Caco-2 (cell line): ENCODE results near the gene METTL15. TPM values are rescaled to one million over a fixed set of nuclear protein-coding genes. Genes with fewer than 3 reads are reported as not detected.
"Not testable (repeated sequence)": the region's sequence is repeated elsewhere in the genome, so short reads cannot be mapped to it uniquely, and the experiment has no call there.

Experiments
- BruUV-seq: library from RNA; stranded (reverse); fragments of 400-500 nt; replicated peaks from 2 replicates; lab custom pipeline; 2021; lab: Mats Ljungman, UMichigan
- CTCF ChIA-PET: fragments of 300-600 bp; sonication (Branson Sonifier 250); formaldehyde crosslinking; loops from one replicate; lab custom pipeline; 2022; ENCODE audit warnings: antibody characterized with exemption; lab: Charles Lee
- POLR2A ChIA-PET: fragments of 300-600 bp; sonication (Branson Sonifier 250); formaldehyde crosslinking; loops from one replicate; lab custom pipeline; 2022; ENCODE audit warnings: antibody characterized with exemption; lab: Charles Lee
- DNase-seq, 2 experiments: peaks; one replicate each; pipeline versions ENCODE4 v3.0.0 to v3.0.0-alpha.2; 2020 to 2022
- H3K27me3 ChIP-seq: replicated peaks from 2 replicates; pipeline ENCODE4 v1.6.0; 2011; ENCODE audit warnings: low read length; ENCODE audit not compliant: control insufficient read depth, insufficient read depth
- H3K36me3 ChIP-seq: 2 replicates; pipeline ENCODE4 v1.5.1; 2011; ENCODE audit warnings: low read length; ENCODE audit not compliant: control insufficient read depth, insufficient read depth
- H3K4me1 ChIP-seq: fragments of 250-450 bp; sonication (Bioruptor Pico); 2 replicates; pipeline ENCODE4 v1.5.1; 2020; ENCODE audit warnings: mild to moderate bottlenecking
- H3K4me3 ChIP-seq: 2 replicates; pipeline ENCODE4 v1.5.1; 2011; ENCODE audit warnings: low read depth, mild to moderate bottlenecking, control low read depth, low read length
- H3K9me3 ChIP-seq: fragments of 250-450 bp; sonication (Bioruptor Pico); 2 replicates; pipeline ENCODE4 v1.5.1; 2020; ENCODE audit warnings: mild to moderate bottlenecking, moderate library complexity
- H3K27ac Mint-ChIP-seq: one replicate; pipeline ENCODE4 v1.8.0; 2022; ENCODE audit warnings: mixed read lengths; ENCODE audit not compliant: unreplicated experiment
- H3K27me3 Mint-ChIP-seq: one replicate; pipeline ENCODE4 v1.8.0; 2022; ENCODE audit warnings: mixed read lengths; ENCODE audit not compliant: insufficient read depth, unreplicated experiment
- H3K36me3 Mint-ChIP-seq: one replicate; pipeline ENCODE4 v1.8.0; 2022; ENCODE audit warnings: mild to moderate bottlenecking, mixed read lengths; ENCODE audit not compliant: insufficient read depth, unreplicated experiment
- H3K4me1 Mint-ChIP-seq: one replicate; pipeline ENCODE4 v1.8.0; 2022; ENCODE audit warnings: low read depth, mixed read lengths; ENCODE audit not compliant: unreplicated experiment
- H3K4me3 Mint-ChIP-seq: one replicate; pipeline ENCODE4 v1.8.0; 2022; ENCODE audit warnings: mild to moderate bottlenecking, moderate library complexity, mixed read lengths; ENCODE audit not compliant: unreplicated experiment
- H3K9me3 Mint-ChIP-seq: one replicate; pipeline ENCODE4 v1.8.0; 2022; ENCODE audit warnings: mixed read lengths; ENCODE audit not compliant: unreplicated experiment
- intact Hi-C: fragments of 100-400 bp; cut with micrococcal nuclease; formaldehyde crosslinking; loops from one replicate; pipeline ENCODE4 v1.10.0; 2022; ENCODE audit not compliant: unreplicated experiment
- total RNA-seq: library from RNA; stranded (reverse); gene quantifications from 2 replicates; pipeline ENCODE4 v1.2.3, GENCODE V29; 2022
- TF ChIP-seq, protein P1 (sequence below), 2 experiments: fragments of 200-600 bp in 1 of 2; IDR thresholded peaks; 1 replicate in 1 of 2; 2 replicates in 1 of 2; pipeline versions ENCODE4 v1.5.1 to v1.8.0; 2011 to 2022; ENCODE audit warnings: antibody characterized with exemption in 1 of 2, control low read depth in 1 of 2, inconsistent platforms in 1 of 2, low read depth in 1 of 2, low read length in 1 of 2, mild to moderate bottlenecking in 1 of 2, moderate library complexity in 1 of 2; ENCODE audit not compliant: insufficient read depth in 1 of 2, severe bottlenecking in 1 of 2, unreplicated experiment in 1 of 2

Gene METTL15
- total RNA-seq, 1 experiment from 2014 or later: 14.4 TPM

DNA sequence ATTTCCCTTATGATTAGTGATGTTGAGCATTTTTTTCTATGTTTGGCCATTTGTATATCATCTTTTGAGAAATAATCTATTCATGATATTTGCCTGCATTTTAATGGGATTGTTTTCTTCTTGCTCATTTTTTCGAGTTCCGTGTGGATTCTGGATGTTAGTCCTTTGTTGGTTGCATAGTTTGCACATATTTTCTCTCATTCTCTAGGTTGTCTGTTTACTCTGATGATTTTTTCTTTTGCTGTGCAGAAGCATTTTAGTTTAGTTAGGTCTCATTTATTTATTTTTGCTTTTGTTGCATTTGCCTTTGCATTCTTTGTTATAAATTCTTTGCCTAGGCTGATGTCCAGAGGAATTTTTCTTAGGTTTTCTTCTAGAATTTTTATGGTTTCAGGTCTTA lies 87.3 kb downstream of the METTL15 start:
- no peaks in the 10 kb centered on the region for H3K36me3 ChIP-seq

DNA sequence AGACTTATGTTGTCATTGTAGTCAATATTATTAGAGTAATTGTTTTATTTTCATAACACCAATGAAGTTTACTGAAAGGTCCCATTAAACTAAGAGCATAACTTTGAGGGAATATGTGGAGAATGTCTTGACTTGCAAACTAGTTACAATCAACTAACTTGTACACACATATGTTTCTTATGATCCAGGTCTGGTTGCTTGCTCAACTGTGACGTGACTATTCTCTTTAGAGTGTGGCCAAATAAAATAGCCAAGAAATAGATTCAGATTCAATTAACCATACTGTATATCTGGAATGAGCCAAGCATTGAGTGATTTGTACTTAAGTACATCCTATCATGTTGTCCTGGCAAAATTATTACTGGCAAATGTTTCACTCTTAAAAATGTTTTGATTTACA lies 101.7 kb downstream of the METTL15 start:
- no peak for DNase-seq
- H3K4me3 Mint-ChIP-seq: no peak overlapping the region
- intact Hi-C loops: no loop called here
- peaks cover 2% of the 10 kb centered on the region for H3K36me3 Mint-ChIP-seq
- Histone ChIP-seq H3K27me3 (no peaks in the 10 kb centered on the region), H3K9me3 (no peaks in the 10 kb centered on the region), H3K4me1 (no peaks in the 10 kb centered on the region), H3K36me3 (no peaks in the 10 kb centered on the region), H3K4me3 (no peak overlapping the region)
- no peaks in the 10 kb centered on the region for H3K9me3 Mint-ChIP-seq
- ChIA-PET CTCF (no interaction called here), POLR2A (no interaction called here)
- H3K27ac Mint-ChIP-seq: no peak overlapping the region
- no peaks in the 10 kb centered on the region for H3K27me3 Mint-ChIP-seq
- TF ChIP-seq, protein P1, sequence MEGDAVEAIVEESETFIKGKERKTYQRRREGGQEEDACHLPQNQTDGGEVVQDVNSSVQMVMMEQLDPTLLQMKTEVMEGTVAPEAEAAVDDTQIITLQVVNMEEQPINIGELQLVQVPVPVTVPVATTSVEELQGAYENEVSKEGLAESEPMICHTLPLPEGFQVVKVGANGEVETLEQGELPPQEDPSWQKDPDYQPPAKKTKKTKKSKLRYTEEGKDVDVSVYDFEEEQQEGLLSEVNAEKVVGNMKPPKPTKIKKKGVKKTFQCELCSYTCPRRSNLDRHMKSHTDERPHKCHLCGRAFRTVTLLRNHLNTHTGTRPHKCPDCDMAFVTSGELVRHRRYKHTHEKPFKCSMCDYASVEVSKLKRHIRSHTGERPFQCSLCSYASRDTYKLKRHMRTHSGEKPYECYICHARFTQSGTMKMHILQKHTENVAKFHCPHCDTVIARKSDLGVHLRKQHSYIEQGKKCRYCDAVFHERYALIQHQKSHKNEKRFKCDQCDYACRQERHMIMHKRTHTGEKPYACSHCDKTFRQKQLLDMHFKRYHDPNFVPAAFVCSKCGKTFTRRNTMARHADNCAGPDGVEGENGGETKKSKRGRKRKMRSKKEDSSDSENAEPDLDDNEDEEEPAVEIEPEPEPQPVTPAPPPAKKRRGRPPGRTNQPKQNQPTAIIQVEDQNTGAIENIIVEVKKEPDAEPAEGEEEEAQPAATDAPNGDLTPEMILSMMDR (IDR thresholded peaks at IDR 0.05; ENCODE audit: insufficient read depth in 1 of 2, low read depth in 1 of 2, low read length in 1 of 2, severe bottlenecking in 1 of 2, unreplicated experiment in 1 of 2): no peak
- no TSS peak for BruUV-seq
- H3K4me1 Mint-ChIP-seq: no peaks in the 10 kb centered on the region

More for the DNA sequence above, 87.3 kb downstream of the METTL15 start:
- H3K4me1 Mint-ChIP-seq: no peaks in the 10 kb centered on the region
- ChIA-PET POLR2A (no interaction called here), CTCF (no interaction called here)
- H3K27me3 Mint-ChIP-seq: no peaks in the 10 kb centered on the region
- no peak overlapping the region for H3K27ac Mint-ChIP-seq
- peaks cover 11% of the 10 kb centered on the region for H3K9me3 ChIP-seq
- intact Hi-C loops: no loop called here
- no peaks in the 10 kb centered on the region for H3K4me1 ChIP-seq
- no peaks in the 10 kb centered on the region for H3K27me3 ChIP-seq
- TF ChIP-seq, protein P1 (IDR thresholded peaks at IDR 0.05; ENCODE audit: insufficient read depth in 1 of 2, low read depth in 1 of 2, low read length in 1 of 2, severe bottlenecking in 1 of 2, unreplicated experiment in 1 of 2): no peak
- no peak overlapping the region for H3K4me3 ChIP-seq
- no peak overlapping the region for H3K4me3 Mint-ChIP-seq
- H3K9me3 Mint-ChIP-seq: peaks cover 9% of the 10 kb centered on the region
- no peaks in the 10 kb centered on the region for H3K36me3 Mint-ChIP-seq
- no peak for DNase-seq
- no TSS peak for BruUV-seq

DNA sequence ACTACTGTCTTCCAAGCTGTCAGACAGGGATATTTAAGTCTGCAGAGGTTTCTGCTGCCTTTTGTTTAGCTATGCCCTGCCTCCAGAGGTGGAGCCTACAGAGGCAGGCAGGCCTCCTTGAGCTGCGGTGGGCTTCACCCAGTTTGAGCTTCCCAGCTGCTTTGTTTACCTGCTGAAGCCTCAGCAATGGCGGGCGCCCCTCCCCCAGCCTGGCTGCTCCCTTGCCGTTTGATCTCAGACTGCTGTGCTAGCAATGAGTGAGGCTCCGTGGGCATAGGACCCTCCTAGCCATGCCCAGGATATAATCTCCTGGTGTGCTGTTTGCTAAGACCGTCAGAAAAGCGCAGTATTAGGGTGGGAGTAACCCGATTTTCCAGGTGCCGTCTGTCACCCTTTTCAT lies 113.9 kb downstream of the METTL15 start:
- H3K4me3 Mint-ChIP-seq, intact Hi-C loops, H3K36me3 ChIP-seq, H3K4me1 Mint-ChIP-seq, BruUV-seq, H3K4me3 ChIP-seq, H3K27me3 ChIP-seq, CTCF ChIA-PET, H3K27me3 Mint-ChIP-seq, POLR2A ChIA-PET, H3K9me3 ChIP-seq, H3K27ac Mint-ChIP-seq, DNase-seq, H3K36me3 Mint-ChIP-seq, H3K4me1 ChIP-seq: not testable (repeated sequence)
- H3K9me3 Mint-ChIP-seq: peaks cover 21% of the 10 kb centered on the region

DNA sequence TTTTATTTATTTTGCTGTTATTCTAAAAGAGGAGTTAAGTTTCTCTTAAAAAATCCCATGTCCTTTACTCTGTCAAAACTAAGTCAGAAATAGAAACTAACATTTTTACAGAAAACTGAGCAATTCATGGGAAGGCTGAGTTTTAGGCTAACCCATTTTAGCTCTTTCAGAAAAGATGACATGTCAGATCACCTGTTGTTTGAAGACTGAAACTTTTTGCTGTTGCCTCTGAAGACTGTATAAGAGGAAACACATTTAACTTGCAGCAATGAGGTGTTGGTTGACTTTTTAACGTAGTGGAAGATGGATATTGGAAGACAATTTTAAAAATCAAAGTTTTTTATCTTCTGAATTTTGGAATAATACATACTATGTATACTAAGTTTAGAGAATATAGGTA lies 115.4 kb downstream of the METTL15 start:
- Mint-ChIP-seq H3K27me3 (no peaks in the 10 kb centered on the region), H3K27ac (no peak overlapping the region), H3K9me3 (peaks cover 21% of the 10 kb centered on the region), H3K36me3 (no peaks in the 10 kb centered on the region), H3K4me3 (no peak overlapping the region), H3K4me1 (no peaks in the 10 kb centered on the region)
- no peaks in the 10 kb centered on the region; the same call in 1 of the 2 replicates for H3K4me1 ChIP-seq
- no peaks in the 10 kb centered on the region for H3K36me3 ChIP-seq
- no peak overlapping the region for H3K4me3 ChIP-seq
- no peaks in the 10 kb centered on the region for H3K9me3 ChIP-seq
- BruUV-seq: no TSS peak
- ChIA-PET CTCF (no interaction called here), POLR2A (no interaction called here)
- no peak for DNase-seq
- no peaks in the 10 kb centered on the region for H3K27me3 ChIP-seq
- intact Hi-C loops: no loop called here
- TF ChIP-seq, protein P1 (IDR thresholded peaks at IDR 0.05; ENCODE audit: insufficient read depth in 1 of 2, low read depth in 1 of 2, low read length in 1 of 2, severe bottlenecking in 1 of 2, unreplicated experiment in 1 of 2): no peak
